CD4-positive, alpha-beta T cell treated with Interleukin-1 beta for 1 hour (primary cell): ENCODE results near the gene TEKT5.
"Not testable (repeated sequence)": the region's sequence is repeated elsewhere in the genome, so short reads cannot be mapped to it uniquely, and the experiment has no call there.

ENCODE experiments used
- DNase-seq, 2 donors: peaks; one replicate each; pipeline ENCODE4 v3.0.0-alpha.2; 2020 to 2022

Gene TEKT5

GRCh38 chr16:10657925-10658324, 36.8 kb downstream of the TEKT5 start:
- no peak for DNase-seq

DNA sequence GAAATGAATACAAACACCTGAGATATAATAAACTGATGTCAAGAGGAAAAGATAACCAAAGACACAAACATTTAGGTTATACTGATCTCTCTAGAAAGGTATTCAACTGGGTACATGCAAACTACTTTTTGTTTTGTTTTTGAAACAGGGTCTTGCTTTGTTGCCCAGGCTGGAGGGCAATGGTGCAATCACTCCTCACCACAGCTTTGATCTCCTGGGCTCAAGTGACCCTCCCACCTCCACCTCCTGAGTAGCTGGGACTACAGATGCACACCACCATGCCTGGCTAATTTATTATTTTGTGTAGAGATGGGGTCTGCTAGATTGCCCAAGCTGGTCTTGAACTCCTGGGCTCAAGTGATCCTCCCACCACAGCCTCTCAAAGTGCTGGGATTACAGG, 38.1 kb downstream of the TEKT5 start:
- DNase-seq: no peak

DNA sequence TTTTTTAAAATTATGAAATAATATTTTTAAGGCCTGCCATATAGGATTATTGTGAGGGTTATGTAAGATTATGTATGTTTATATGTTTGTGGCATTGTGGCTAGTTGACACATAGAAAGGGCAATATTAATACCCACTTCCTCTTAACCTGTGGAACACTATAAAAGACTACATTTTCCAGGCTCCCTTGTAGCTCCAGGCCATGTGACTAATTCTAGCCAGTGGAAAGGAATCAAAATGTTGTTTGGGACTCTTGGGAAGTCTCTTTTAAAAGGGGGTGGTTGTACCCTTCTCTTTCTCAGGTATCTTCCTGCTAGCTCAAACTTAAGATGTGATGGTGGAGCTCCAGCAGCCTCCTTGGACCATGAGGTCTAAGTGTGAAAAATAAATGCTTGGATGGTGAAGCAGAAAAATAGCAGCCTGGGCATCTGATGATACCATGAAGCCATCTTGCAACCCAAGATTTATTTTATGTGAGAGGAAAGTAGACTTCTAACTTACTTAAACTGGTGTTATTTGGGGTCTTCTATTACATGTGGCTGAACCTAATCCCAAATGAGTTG, 39.2 kb downstream of the TEKT5 start:
- no peak for DNase-seq

DNA sequence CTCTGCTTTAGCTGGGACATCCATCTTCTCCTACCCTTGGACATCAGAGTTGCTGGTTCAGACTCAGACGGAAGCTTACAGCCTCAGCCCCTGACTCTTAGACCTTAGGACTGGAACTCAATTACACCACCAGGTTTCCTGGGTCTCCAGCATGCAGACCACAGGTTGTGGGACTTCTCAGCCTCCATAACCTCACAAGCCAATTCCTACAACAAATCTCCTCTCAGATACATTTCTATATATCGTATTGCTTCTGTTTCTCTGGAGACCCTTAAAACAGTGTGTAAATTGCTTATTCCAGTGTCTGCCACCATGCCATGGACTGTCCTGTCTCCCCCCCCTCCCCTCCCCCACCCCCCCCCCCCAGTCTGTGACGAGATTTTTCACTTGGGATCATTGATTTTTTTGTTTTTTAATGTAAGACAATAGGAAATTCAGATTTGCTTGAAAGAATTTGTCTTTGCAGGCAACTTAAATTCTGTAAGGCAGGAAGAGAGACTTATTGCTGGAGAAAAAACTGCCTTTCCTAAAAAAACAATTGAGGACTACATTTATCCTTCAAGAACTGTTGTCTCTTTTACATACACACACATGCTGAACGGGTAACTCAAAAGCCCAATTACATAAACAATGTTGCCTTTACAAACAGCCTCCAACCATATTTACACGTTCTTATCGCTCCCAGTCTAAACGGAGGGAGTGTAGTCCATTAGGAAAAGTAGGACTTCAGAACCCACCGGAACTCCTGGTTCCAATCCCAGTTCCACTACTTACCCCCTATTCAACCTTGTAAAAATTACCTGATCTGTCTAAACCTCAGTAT, 39.9 kb downstream of the TEKT5 start:
- DNase-seq: no peak

DNA sequence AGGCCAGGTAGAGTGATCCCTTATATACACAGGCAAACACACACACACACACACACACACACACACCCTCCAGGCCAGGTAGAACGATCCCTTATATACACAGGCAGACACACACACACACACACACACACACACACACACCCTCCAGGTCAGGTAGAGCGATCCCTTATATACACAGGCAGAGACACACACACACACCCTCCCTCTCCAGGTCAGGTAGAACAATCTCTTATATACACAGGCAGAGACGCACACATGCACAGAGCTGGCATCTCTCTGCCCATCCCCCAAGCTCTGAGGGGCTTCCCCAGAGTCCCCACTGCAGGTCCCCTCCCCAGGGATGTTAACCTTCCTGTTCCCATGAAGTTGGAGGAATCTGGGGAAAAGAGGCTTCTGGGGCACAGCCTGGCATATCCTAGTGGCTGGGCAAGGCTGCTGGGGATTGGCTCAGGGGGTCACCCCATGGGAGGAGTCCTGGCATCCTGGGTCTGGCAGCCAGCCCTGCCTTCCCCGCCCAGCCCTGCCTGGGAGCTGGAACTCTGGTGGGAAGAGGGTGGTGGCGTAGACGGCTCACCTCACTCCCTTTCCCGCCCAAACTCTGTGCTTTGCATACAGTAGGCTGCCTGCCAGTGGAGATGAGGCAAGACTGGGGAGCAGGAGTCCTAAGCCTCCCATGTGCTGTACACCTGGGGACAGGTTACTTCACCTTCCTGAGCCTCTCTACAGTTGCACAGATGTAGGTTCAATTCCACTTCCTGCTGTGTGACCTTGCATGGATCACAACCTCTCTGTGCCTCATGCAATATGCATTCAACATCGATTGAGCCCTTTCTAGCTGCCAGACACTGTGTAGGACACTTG, 41.8 kb downstream of the TEKT5 start:
- DNase-seq: no peak

DNA sequence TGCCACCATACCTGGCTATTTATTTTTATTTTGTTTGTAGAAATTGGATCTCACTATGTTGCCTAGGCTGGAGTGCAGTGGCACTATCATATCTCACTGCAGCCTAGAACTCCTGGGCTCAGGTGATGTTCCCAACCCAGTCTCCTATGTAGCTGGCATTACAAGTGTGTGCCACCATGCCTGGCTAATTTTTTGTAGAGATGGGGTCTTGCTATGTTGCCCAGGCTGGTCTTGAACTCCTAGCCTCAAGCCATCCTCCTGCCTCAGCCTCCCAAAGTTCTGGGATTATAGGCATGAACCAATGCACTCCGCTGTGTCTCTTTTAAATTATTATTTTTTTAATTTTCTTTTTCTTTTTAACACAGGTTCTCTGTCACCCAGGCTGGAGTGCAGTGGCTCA, 45.6 kb downstream of the TEKT5 start:
- DNase-seq: not testable (repeated sequence)

DNA sequence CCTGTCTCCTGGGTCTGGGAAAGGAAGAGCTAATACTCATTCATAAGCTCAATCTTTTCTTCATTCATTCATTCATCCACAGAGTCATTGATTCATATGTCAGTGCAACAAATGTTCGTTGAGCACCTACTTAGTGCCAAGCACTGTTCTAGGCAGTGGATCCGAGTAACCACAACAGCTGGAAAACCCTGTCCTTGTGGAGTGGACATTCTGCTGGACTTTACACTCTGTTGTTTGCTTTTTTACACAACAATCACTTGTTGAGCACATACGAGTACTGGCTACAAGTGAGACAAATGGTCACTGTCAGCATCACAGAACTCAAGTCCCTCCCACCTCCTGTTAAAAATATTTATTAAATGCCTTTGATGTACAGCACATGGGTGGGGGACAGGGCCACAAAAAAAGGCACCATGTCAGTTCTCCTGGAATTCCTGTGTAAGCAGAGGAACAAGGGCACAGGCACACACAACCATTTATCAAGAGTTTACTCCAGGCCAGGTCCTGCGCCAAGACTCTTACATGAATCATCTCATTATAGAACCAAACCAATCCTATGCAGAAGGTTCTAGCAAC, 46.9 kb downstream of the TEKT5 start:
- DNase-seq: no peak

DNA sequence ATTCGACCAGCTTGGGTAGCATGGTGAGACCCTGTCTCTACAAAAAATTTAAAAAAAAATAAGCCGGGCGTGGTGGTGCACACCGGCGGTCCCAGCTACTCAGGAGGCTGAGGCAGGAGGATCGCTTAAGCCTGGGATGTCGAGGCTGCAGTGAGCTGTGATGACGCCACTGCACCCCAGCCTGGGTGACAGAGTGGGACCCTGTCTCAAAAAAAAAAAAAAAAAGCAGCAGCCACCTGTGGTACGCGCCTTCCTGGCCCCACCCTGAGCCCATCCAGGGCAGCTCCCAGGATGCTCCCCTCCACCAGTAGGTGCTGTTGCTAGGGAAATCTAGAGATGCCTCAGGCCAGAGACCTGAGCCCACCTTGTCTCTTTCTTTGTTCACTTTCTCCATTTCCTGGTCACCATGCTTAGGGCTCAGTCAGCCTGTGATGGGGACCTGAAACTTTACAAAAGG, 47.4 kb downstream of the TEKT5 start:
- DNase-seq: no peak

DNA sequence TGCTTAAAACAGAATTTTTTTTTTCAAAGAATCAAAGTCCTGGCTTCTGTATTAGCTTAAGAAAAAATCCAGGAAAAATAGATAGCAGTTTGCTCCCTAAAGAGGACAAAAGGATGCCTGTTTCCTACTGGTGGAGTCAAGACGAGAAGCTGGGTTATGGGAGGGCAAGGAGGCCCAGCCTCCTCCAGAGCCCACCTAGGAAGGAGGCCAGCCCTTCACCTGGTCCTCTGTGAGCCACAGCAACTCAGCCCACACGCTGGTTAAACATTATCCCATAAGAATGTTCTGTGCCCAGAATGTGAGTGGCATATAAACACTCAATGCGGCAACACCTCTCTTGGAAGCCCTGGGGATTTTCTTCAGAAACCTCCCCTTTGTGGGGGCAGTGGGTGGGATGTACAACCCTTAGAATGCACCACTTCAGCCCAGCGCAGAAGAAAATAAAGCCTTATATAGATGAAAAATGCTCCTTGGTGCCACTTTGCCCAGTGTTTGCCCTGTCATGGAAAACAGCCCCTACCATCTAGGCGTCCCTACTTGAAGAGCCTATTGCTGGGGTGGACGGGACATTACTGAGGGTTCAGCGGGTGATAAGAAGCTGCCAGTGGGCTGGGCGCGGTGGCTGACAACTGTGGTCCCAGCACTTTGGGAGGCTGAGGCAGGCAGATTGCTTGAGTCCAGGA, 48.0 kb downstream of the TEKT5 start:
- no peak for DNase-seq

DNA sequence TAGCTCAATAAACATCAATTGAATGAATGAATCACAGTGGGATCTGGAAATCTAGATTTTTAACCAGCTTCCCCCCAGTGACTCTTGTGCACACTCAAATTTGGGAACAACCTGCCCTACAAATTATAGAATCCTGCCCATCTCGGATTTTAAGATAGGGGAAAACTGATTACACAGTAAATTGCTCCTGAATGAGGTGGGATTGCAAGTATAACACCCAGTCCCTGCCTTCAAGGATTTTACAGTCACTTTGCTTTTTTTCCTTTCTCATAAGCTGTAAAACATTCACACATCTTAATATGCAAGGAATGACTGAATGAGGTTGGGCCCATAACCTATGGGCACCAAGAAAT, 48.5 kb downstream of the TEKT5 start:
- DNase-seq: no peak

- DNase-seq: no peak
These were observed 50.6 kb downstream of the TEKT5 start for GRCh38 chr16:10644092-10644491.

- no peak for DNase-seq
These were observed 51.8 kb downstream of the TEKT5 start for GRCh38 chr16:10642964-10643363.

DNA sequence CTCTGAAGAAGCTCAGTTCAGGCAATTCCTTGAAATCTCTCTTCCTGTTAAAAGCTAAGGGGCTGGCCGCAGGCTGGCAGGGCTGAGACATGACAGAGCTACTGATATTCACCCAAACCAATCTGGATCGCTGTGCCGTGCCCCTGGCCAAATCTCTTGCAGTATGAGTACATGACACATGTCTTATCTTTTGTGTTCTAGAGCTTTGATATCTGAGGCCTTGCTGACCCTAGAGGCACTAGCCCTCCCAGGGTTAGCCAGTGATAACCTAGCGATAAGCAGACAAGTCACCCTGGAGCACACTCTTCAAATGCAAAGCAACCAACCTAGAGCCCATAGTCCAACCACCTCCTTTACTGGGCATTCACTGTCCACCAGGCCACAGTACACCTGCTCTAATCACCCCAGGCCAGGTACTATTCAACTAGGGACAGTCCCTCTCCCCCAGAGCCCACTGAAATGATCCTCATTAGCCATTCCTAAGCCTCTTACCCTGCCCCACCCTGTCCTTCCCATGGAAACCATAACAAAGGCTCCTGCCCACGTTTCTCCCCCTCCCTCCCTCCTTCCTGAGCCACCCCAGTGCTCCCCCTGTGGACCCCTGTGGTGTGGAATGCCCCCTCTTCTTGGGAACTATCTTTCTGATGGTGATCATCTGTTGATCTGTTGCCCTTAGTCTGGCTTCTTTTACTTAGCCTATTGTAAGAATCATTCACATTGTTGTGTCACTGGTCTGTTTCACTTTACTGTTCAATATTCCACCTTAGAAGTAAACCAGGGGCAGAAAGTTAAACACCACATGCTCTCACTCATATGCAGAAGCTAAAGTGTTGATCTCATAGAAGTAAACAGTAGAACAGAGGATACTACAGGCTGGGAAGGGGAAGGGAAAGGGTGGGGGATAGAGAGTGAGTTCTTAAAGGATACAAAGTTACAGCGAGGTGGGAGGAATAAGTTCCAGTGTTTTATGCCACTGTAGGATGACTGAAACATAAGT, 52.5 kb downstream of the TEKT5 start:
- no peak for DNase-seq

DNA sequence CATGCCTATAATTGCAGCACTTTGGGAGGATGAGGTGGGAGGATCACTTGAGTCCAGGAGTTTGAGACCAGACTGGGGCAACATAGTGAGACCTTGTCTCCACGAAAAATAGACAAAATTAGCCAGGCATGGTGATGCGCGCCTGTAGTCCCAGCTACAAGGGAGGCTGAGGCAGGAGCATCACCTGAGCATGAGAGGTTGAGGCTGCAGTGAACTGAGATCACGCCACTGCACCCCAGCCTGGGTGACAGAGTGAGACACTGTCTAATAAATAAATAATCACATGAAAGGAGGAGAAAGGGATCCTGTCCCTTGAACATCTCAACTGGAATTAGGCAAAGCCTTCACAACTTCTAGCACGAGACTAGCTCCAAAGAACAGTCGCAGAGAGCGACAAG, 53.2 kb downstream of the TEKT5 start:
- no peak for DNase-seq

GRCh38 chr16:10640934-10641333, 53.8 kb downstream of the TEKT5 start:
- DNase-seq: no peak

GRCh38 chr16:10638101-10638500, 56.6 kb downstream of the TEKT5 start:
- DNase-seq: no peak

DNA sequence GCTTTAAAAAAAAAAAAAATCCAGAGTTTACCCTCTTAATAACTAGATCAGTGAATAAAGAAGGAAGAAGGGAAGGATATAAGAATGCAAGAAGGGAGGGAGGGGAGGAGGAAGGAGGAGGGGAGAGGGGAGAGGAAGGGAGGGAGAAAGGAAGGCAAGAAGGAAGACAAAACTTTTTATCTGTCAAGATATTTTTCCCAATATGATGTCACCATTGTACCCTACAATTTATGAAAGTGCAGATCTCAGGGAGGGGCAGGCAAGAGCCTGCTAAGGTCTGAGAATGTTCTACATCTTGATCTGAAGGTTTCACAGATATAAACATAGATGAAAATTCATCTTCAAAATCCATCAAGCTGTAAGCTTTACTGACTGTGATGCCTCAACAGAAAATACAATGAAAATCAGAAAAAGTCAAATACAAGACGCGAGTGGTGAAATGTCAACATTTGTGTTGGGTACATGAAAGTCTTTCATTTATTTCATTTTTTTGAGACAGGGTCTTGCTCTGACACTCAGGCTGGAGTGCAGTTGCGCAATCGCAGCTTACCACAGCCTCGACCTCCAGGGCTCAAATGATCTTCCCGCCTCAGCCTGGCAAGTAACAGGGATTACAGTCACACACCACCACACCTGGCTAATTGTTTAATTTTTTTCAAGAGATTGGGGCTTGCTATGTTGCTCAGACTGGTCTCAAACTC, 57.2 kb downstream of the TEKT5 start:
- DNase-seq: no peak

- peak in 1 of 2 donors; percentile 8 for DNase-seq
These were observed 59.2 kb downstream of the TEKT5 start for GRCh38 chr16:10635365-10636021.

DNA sequence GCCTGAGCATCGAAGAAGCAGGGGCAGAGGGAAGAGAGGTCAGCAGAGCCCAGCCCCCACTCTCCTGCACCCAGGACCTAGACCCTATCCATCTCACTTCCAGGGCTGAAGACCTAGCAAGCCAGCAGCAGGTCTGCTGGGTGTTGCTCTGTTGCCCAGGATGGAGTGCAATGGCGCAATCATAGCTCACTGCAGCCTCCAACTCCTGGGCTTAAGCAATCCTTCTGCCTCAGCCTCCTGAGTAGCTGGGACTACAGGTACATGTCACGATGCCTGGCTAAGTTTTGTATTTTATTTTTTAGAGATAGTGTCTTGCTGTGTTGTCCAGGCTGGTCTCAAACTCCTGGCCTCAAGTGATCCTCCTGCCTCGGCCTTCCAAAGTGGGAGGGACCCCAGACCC, 61.3 kb downstream of the TEKT5 start:
- DNase-seq: not testable (repeated sequence)

DNA sequence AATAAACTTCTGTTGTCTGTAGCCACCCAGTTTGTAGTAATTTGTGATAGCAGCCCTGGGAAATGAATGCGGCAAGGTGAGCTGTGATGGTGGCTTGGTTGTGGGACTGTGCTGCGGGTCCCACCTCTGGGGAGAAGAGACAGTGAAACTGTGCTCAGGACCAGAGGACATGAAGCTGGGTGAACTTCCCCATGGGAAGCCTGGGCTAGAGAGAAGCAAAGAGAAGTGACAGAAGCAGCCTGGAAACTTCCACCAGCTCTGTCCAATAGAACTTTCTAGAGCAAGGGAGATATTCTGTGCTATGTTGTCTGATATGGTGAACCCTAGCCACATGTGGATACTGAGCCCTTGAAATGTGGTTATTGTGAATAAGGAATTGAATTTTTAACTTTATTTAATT, 62.8 kb downstream of the TEKT5 start:
- no peak for DNase-seq
